Measurements from ENCODE around the gene OR2B2.
"Not testable (repeated sequence)": the region's sequence is repeated elsewhere in the genome, so short reads cannot be mapped to it uniquely, and the experiment has no call there.

The OR2B2 gene

GRCh38 chr6:27902335-27903314, 9.6 kb downstream of the OR2B2 start:
- peak; percentile 80 to 89 for DNase-seq
- no peak for TF ChIP-seq CTCF (IDR thresholded peaks at IDR 0.05)
- Histone ChIP-seq H3K9me3 (no peaks in the 10 kb centered on the region), H3K27me3 (peaks cover 0 to 6% of the 10 kb centered on the region in 2 donors), H3K4me1 (peaks cover 0 to 5% (median 2%) of the 10 kb centered on the region in 4 donors), H3K27ac (peak overlapping the region; percentile 75 to 89), H3K36me3 (no peaks in the 10 kb centered on the region), H3K4me3 (peak overlapping the region; percentile 47 to 61)
- intact Hi-C loops (cut with DNase I; ENCODE audit: low total_unique reads): no loop called here

GRCh38 chr6:27901801-27902200, 10.4 kb downstream of the OR2B2 start:
- Histone ChIP-seq H3K27me3 (peaks cover 0 to 6% of the 10 kb centered on the region in 2 donors), H3K36me3 (no peaks in the 10 kb centered on the region), H3K4me1 (peaks cover 0 to 5% (median 2%) of the 10 kb centered on the region in 4 donors), H3K4me3 (no peak overlapping the region), H3K27ac (peak overlapping the region in 1 of 2 donors; percentile 75), H3K9me3 (no peaks in the 10 kb centered on the region)
- TF ChIP-seq CTCF (IDR thresholded peaks at IDR 0.05): no peak
- intact Hi-C loops (cut with DNase I; ENCODE audit: low total_unique reads): no loop called here
- DNase-seq: no peak

- H3K9me3 ChIP-seq; H3K36me3 ChIP-seq; intact Hi-C loops (cut with DNase I; ENCODE audit: low total_unique reads); H3K4me1 ChIP-seq; H3K27me3 ChIP-seq; H3K4me3 ChIP-seq; H3K27ac ChIP-seq; DNase-seq: not testable (repeated sequence)
Measured at GRCh38 chr6:27900197-27900596, 12.0 kb downstream of the OR2B2 start.

GRCh38 chr6:27899543-27899942, 12.7 kb downstream of the OR2B2 start:
- no peak for TF ChIP-seq CTCF (IDR thresholded peaks at IDR 0.05)
- H3K4me1 ChIP-seq: peaks cover 0 to 5% (median 2%) of the 10 kb centered on the region in 4 donors
- no peak overlapping the region for H3K27ac ChIP-seq
- intact Hi-C loops (cut with DNase I; ENCODE audit: low total_unique reads): loop anchor here (5.0 to 10.0 kb wide), 3 partner anchors 142 to 715 kb away; partner anchors contain the start of gene ZNF184
- no peak for DNase-seq
- H3K9me3 ChIP-seq: no peaks in the 10 kb centered on the region
- no peaks in the 10 kb centered on the region for H3K27me3 ChIP-seq
- no peak overlapping the region for H3K4me3 ChIP-seq
- H3K36me3 ChIP-seq: no peaks in the 10 kb centered on the region

GRCh38 chr6:27897580-27898206, 14.5 kb downstream of the OR2B2 start:
- intact Hi-C loops (cut with DNase I; ENCODE audit: low total_unique reads): loop anchor here (5.0 to 10.0 kb wide), 3 partner anchors 140 to 713 kb away; partner anchors contain the start of gene ZNF184
- TF ChIP-seq CTCF (IDR thresholded peaks at IDR 0.05): no peak
- H3K4me3 ChIP-seq: no peak overlapping the region
- peaks cover 0 to 16% (median 12%) of the 10 kb centered on the region in 4 donors for H3K4me1 ChIP-seq
- no peak for DNase-seq
- H3K27me3 ChIP-seq: no peaks in the 10 kb centered on the region
- no peaks in the 10 kb centered on the region for H3K36me3 ChIP-seq
- H3K9me3 ChIP-seq: no peaks in the 10 kb centered on the region
- H3K27ac ChIP-seq: no peak overlapping the region

Measured in tibial artery (tissue), 4 donors.